ENCODE data around the gene RBM28.

Gene RBM28

DNA sequence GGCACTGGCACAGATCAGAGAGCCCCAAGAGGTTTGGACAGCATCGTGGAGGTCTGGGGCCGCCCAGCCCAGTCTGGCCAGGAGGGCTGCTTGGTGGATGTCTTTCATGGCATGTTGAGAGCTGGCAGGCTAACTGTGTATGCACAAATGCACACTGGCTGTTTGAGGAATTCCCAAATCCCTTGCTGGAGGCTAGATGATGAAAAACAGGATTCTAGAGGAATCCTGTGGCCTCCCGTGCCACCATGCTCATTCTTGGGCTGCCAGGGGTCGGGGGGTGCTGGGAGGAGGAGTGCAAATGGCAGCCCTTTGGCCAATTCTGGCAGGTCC is 76.1 kb downstream of the RBM28 start:
- H3K4me3 ChIP-seq (ENCODE audit: low read depth, low read length), result peak overlapping the region; percentile 27
- DNase-seq (ENCODE audit: low read depth), result no peak

DNA sequence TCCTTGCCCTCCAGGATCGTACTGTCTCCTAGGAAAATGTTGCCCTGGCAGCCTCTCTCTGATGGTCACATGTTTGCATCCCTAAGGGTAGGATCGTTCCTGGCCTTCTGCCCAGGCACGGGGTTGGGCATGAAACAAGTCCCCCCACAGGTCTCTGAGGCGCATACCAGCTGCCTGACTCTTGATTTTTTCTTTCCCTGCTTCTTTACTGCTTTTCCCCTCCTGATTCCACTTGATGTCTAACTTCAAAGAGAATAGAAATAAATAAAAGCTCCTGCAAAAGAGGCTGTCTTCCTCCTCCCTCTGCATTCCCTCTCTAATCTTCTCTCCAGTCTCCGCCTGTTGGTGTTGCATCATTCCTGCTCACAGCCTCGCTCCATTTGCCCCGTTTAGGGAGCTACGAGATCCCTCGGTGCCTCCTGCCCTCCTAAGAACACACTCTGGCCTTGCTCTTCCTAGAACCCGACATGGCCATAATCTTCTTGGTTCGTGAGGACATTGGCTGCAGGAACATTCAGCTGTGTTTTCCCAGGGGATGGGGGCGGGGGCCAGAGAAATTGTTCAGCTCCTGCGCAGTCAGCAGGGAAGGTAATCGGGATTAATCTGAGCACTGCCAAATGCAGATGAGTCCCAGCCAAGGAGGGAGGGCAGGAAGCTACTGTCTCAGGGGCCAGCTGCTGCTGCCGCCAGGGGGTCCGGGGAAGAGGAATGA is 76.7 kb downstream of the RBM28 start:
- H3K4me3 ChIP-seq (ENCODE audit: low read depth, low read length), result peak overlapping the region; percentile 27
- DNase-seq (ENCODE audit: low read depth), result peak; percentile 45

- no peak for DNase-seq (ENCODE audit: low read depth)
- H3K4me3 ChIP-seq (ENCODE audit: low read depth, low read length), result no peak overlapping the region
These were observed 77.2 kb downstream of the RBM28 start for GRCh38 chr7:128266529-128266882.

DNA sequence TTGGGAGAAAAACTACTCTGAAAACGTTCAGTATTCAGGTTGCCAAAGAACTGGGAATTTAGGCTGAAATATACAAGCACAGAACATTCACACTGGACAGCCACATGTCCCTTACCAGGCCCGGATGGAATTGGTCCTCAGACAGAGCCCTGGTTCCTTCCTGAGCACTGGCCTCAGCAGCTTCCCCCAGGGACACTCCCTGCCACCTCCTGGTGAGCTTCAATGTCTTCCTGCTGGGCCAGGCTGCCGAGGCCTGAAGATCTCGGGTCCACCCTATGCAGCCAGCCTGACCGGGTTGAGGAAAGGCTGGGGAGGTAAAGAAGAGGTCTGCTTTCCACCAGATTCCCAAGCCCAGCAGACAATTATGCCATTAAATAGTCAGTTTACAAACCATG is 77.8 kb downstream of the RBM28 start:
- no peak overlapping the region for H3K4me3 ChIP-seq (ENCODE audit: low read depth, low read length)
- no peak for DNase-seq (ENCODE audit: low read depth)

DNA sequence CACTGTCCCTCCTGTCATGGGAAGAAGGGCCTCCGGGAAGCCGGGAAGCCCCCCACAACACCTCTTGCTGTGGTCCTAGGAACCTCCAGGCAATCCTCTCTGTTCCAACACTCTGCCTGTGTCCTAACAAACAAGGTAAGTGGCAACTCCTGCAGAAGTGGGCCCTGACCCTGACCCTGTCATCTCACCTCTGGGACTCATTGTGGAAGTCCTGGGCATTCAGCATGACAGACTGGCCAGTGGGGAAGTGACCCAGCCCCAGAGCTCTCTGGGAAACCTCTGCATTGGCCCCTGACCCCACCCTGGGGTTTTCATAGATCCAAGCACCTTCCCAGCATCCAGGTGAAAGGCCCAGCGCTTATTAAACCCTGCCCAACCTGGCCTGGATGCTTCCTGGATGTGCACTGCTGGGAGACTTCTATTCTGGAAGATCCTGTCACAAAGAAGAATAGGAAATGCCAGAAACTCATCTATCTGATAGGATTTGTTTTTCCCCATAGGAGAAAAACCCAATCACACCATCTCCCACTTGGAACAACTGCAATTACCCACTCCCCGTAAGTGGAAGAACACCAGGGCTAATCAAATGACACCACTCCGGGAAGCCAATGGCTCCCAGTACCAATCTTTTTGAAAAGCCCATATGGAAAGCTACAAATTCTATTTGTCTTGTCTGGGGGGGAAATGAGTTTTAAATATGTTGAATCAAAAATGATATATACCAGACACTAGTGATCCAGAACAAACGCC is 78.4 kb downstream of the RBM28 start:
- H3K4me3 ChIP-seq (ENCODE audit: low read depth, low read length), result no peak overlapping the region
- DNase-seq (ENCODE audit: low read depth), result no peak

DNA sequence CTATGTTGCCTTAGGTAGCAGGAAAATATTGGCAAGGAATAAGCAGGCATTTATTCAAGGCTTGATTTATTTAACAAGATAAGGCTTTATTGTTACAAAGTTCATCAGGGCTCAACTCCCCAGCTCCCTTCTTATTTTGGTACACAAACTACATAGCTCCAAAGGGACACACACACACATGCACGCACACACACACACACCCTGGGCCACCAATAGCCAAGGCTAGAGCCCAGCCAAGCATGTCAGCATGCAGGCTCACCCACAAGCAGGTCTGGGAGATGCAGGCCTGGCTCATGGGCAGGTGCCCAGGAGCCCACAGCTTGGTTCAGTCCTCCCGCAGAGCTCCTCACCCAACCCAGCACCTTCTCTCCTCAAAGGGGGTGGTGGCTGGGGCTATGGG is 79.2 kb downstream of the RBM28 start:
- DNase-seq (ENCODE audit: low read depth), result no peak
- no peak overlapping the region for H3K4me3 ChIP-seq (ENCODE audit: low read depth, low read length)

GRCh38 chr7:128263420-128263819 is 80.3 kb downstream of the RBM28 start:
- DNase-seq (ENCODE audit: low read depth), result no peak
- H3K4me3 ChIP-seq (ENCODE audit: low read depth, low read length), result no peak overlapping the region

- no peak overlapping the region for H3K4me3 ChIP-seq (ENCODE audit: low read depth, low read length)
- no peak for DNase-seq (ENCODE audit: low read depth)
These were observed 81.3 kb downstream of the RBM28 start for GRCh38 chr7:128262273-128263028.

DNA sequence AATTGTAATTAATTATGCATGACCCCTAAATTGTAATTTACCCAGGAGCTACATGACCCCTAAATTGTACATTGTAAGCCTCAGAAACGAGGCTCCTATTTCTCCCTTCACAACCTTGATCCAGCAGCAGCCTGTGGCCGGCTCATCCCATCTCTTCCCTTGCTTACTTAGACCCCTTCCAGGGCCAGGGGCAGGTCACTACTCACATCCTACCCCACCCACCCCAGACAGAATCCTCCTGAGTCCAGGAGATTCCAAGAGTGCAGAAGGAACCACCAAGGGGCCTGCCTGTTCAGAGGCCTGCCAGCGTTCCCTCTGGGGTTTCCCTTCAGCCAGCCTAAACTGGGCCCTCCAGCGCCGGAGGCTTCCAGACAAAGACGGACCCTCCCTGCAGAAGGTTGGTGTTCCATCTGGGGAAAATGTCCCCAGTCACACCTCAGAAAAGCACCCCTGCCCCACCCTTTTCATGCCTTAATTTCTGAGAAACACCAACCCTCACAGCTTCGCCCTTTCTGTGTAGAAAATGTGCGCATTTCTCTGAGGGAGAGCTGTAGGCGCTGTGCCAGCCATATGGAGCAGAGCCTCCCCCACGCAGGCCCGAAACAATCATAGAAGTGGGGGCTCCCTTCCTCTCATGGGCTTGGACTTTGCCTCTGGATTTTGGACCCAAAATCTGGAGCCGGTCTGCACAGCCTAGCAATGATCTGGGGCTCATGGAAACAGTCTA is 83.5 kb downstream of the RBM28 start:
- H3K4me3 ChIP-seq (ENCODE audit: low read depth, low read length), result no peak overlapping the region
- DNase-seq (ENCODE audit: low read depth), result no peak

DNA sequence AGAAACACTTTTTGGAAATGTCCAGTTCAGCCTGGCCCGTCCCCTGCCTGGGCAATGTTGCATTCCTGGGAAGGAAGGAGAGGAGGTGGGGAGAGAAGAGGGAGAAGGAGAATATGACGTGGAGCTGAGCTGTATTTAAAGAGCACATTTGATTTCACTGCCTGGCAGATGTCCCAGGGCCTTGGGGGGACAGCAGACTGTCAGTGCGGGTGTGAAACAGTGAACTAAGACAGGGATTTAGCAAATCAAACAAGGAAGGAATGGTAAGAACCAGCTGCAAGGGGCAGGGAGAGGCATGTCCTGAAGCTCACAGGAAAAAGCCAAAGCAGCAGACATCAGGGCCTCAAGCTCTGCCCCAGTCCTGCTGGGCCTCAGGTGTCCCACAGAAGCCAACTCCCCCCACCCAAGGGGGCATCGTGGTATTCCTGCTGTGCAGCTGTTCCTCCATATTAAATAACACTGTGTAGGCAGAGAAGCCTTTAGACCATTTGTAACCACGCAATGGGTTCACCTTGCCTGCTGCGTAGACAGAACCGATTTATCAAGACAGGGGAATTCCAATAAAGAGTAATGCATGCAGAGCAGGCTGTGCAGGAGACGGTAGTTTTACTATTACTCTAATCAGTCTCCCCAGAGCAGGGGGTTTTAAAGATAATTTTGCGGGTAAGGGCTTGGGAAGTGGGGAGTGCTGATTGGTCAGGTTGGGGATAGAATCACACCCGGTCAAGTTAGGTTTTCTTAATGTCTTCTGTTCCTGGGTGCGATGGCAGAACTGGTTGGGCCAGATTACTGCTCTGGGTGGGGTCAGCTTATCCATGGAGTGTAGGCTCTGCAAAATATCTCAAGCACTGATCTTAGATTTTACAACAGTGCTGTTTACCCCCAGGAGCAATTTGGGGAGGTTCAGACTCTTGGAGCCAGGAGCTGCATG is 84.3 kb downstream of the RBM28 start:
- no peak overlapping the region for H3K4me3 ChIP-seq (ENCODE audit: low read depth, low read length)
- peak; percentile 51 for DNase-seq (ENCODE audit: low read depth)

- no peak for DNase-seq (ENCODE audit: low read depth)
- H3K4me3 ChIP-seq (ENCODE audit: low read depth, low read length), result no peak overlapping the region
These were observed 86.2 kb downstream of the RBM28 start for GRCh38 chr7:128257458-128257857.

DNA sequence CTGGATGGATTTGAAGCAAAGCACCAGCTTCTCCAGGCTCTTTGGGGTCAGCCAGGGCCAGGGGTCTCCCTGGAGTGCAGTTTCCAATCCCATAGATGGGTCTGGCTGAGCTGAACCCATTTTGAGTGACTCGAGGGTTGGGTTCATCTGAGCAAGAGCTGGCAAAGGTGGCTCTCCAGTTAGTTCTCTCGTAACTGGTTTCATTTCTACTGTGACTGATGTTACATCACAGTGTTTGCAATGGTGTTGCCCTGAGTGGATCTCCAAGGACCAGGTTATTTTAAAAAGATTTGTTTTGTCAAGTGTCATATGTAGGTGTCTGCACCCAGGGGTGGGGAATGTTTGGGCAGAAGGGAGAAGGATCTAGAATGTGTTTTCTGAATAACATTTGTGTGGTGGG is 88.4 kb downstream of the RBM28 start:
- no peak for DNase-seq (ENCODE audit: low read depth)
- H3K4me3 ChIP-seq (ENCODE audit: low read depth, low read length), result no peak overlapping the region

DNA sequence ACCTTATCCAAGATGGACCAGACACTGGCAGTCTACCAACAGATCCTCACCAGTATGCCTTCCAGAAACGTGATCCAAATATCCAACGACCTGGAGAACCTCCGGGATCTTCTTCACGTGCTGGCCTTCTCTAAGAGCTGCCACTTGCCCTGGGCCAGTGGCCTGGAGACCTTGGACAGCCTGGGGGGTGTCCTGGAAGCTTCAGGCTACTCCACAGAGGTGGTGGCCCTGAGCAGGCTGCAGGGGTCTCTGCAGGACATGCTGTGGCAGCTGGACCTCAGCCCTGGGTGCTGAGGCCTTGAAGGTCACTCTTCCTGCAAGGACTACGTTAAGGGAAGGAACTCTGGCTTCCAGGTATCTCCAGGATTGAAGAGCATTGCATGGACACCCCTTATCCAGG is 89.2 kb downstream of the RBM28 start:
- DNase-seq (ENCODE audit: low read depth), result no peak
- H3K4me3 ChIP-seq (ENCODE audit: low read depth, low read length), result no peak overlapping the region

- no peak for DNase-seq (ENCODE audit: low read depth)
- H3K4me3 ChIP-seq (ENCODE audit: low read depth, low read length), result no peak overlapping the region
These were observed 90.0 kb downstream of the RBM28 start for GRCh38 chr7:128253701-128254100.

- no peak overlapping the region for H3K4me3 ChIP-seq (ENCODE audit: low read depth, low read length)
- no peak for DNase-seq (ENCODE audit: low read depth)
These were observed 92.4 kb downstream of the RBM28 start for GRCh38 chr7:128251337-128251736.

Data from skeletal muscle cell (primary cell).